NCI-H69 (cell line): Measurements from ENCODE around the gene OVOL3.
"Not testable (repeated sequence)": the region's sequence is repeated elsewhere in the genome, so short reads cannot be mapped to it uniquely, and the experiment has no call there.

Source experiments
- DNase-seq: peaks from one replicate; lab custom pipeline; 2025; lab: John Stamatoyannopoulos, UW

The OVOL3 gene

GRCh38 chr19:36131221-36131620 is 20.3 kb downstream of the OVOL3 start:
- not testable (repeated sequence) for DNase-seq

- DNase-seq = not testable (repeated sequence)
Observed at GRCh38 chr19:36134867-36135266, 23.9 kb downstream of the OVOL3 start.

- peak; percentile 75 for DNase-seq
Observed at GRCh38 chr19:36136964-36137686, 26.2 kb downstream of the OVOL3 start.

- no peak for DNase-seq
Observed at GRCh38 chr19:36139120-36139472, 28.2 kb downstream of the OVOL3 start.

- peak; percentile 98 for DNase-seq
Observed at GRCh38 chr19:36139473-36140303, 28.7 kb downstream of the OVOL3 start, which contains the start of gene CAPNS1. Gene CAPNS1 (plus strand): TSS chr19:36140066. CDS start chr19:36141012, 946 bp downstream.

GRCh38 chr19:36140304-36141038 is 29.5 kb downstream of the OVOL3 start:
- peak; percentile 92 for DNase-seq

GRCh38 chr19:36141039-36141927 is 30.3 kb downstream of the OVOL3 start:
- peak; percentile 88 for DNase-seq

GRCh38 chr19:36142046-36142445 is 31.1 kb downstream of the OVOL3 start:
- no peak for DNase-seq

GRCh38 chr19:36142496-36142895 is 31.6 kb downstream of the OVOL3 start:
- DNase-seq = no peak

- DNase-seq = no peak
Observed at GRCh38 chr19:36144624-36145023, 33.7 kb downstream of the OVOL3 start.

- DNase-seq = no peak
Observed at GRCh38 chr19:36149673-36150406, 38.9 kb downstream of the OVOL3 start.

- DNase-seq = no peak
Observed at GRCh38 chr19:36150586-36150985, 39.6 kb downstream of the OVOL3 start.

GRCh38 chr19:36151144-36152018 is 40.4 kb downstream of the OVOL3 start:
- DNase-seq = no peak

- no peak for DNase-seq
Observed at GRCh38 chr19:36152019-36152351, 41.0 kb downstream of the OVOL3 start.

GRCh38 chr19:36152352-36153091 is 41.6 kb downstream of the OVOL3 start, which contains the start of gene COX7A1:
Gene COX7A1 (minus strand): TSS chr19:36152447. CDS start chr19:36152407, 40 bp downstream.
- DNase-seq = no peak

GRCh38 chr19:36153126-36153525 is 42.2 kb downstream of the OVOL3 start:
- no peak for DNase-seq

- no peak for DNase-seq
Observed at GRCh38 chr19:36160821-36161596, 50.1 kb downstream of the OVOL3 start.
